C4-2B (cell line): ENCODE results near the gene LRCH1.

Experiments
- CTCF ChIP-seq: fragments of 450-650 bp; conservative IDR thresholded peaks from 2 replicates; pipeline ENCODE4 v1.5.1; 2017; ENCODE audit warnings: mild to moderate bottlenecking
- ZFX ChIP-seq: fragments of 450-650 bp; IDR thresholded peaks from 2 replicates; pipeline ENCODE4 v1.6.1; 2017

DNA sequence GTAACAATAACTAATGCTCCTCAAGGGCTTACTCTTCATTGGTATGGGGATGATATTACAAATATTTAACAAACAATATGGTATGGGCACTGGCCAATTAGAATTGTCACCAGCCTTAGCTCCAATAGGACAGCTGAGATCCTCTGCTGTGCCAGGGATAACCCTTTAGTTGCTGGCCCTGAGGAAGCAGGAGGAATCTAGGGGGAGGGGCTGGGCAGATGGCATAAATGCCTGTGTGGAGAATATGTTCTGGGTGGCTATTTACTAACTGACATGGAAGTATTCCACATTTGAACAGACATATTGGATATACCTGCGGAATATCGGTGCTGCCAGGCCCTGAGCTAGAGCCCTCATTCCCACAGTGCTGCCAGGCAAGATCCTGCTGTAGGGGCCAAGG is 16.6 kb upstream of the LRCH1 start:
- TF ChIP-seq CTCF (no peak), ZFX (no peak)
